EH (cell line): Measurements from ENCODE around the gene KIFC3.
"Not testable (repeated sequence)": the region's sequence is repeated elsewhere in the genome, so short reads cannot be mapped to it uniquely, and the experiment has no call there.

Source experiments
- DNase-seq: peaks from one replicate; pipeline ENCODE4 v3.0.0-alpha.2; 2015; ENCODE audit warnings: low read depth

KIFC3 gene

DNA sequence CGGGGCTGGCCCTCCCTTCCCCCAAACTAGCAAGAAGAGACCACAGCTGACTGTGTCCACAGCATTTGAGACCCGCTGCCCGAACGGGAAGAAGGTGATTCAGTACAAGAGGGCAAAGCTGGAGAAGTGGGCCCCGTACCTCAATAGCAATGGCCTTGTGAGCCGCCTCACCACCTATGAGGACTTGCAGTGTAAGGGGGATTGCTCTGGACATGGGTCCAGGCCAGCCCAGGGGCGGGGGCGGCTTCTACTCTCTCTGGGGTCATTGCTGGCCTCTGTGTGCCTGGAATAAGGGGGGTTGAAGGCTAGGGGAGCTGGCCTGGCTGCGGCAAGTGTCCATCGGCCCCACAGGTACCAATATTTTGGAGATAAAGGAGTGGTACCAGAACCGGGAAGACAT lies 79.6 kb downstream of the KIFC3 start:
- DNase-seq = no peak

DNA sequence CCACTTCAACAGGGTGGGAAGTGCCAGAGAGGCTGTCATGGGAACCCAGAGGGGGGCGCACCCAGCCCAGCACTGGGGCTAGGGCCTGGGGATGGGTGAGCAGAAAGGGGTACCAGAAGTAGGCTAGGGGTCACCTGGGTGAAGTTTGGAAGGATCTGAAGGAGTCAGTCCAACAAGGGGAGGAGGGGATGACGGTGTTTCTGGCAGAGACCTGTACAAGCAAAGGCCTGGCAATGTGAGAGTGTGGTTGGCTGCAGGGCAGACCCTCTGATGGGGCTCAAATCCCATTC lies 80.1 kb downstream of the KIFC3 start:
- DNase-seq = no peak

DNA sequence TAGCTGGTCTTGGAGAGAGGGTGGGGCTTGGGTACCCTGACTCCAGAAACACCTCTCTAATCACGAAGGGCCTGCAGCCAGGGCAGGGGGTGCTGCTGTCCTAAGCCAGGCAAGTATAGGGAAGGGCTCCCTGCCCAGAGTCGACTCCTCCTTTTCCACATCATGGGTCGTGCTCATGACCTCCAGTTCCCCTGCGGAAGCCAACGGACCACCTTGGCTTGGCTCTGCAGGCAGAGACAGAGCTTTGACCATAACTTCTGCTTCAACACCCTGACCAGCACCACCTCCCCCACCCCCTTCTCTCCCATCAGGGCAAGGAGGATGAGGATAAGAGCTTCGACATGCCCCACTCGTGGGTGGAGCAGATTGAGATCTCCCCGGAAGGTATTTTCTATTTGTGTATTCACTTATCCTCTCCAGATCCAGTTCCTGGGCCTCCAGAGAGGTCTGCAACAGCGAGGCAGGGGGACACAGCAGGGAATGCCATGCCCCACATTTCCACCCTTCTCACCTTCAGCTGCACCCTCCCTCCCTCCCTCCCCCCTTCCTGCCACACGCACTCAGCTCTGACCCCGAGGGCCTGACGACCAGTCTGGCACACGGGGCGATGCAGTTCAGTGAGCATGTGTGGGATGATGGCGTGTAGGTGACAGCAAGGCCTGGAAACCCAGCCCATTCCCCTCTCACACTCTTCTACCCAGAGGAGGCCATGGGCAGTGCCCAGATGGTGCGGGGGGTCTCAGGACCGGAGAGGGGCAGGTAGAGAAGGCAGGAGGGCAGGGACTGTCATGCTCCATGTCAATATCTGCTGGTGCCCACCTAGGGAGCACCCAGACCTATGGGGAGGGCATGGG lies 80.7 kb downstream of the KIFC3 start:
- DNase-seq = no peak

DNA sequence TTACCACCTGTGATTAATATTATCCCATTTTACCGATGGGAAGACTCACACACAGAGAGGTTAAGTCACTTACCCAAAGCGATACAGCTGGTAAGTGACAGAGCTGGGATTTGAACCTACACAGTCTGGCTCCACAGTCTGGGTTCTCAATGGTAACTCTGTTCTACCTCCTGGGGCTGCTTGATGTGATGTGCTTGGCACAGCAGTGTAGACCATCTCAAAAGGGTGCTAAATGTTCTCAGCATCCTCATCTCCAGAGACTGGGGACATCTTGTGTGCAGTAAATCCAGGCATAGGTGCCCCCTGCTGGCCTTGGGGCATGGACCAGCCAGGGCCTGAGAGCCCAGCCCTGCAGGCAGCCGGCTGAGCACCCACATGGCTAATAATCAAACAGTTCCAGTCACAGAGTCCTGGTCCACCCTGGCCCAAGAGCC lies 82.1 kb downstream of the KIFC3 start:
- DNase-seq = peak; percentile 63

DNA sequence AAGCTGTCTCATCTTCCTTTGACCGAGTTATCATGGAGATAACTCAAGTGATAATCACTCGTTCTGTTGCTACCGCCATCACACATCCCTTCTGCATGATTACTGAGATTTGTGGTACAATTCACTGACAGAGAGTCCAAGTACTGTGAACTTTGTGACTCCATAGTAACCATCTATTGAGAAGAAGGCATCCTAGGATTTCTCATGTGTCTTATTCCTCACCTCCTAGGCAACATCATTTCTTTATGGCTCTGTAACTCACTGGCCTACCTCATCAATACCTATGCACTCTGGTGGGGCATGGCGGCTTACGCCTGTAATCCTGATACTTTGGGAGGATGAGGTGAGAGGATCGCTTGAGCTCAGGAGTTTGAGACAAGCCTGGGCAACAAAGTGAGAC lies 88.2 kb downstream of the KIFC3 start:
- DNase-seq = no peak

DNA sequence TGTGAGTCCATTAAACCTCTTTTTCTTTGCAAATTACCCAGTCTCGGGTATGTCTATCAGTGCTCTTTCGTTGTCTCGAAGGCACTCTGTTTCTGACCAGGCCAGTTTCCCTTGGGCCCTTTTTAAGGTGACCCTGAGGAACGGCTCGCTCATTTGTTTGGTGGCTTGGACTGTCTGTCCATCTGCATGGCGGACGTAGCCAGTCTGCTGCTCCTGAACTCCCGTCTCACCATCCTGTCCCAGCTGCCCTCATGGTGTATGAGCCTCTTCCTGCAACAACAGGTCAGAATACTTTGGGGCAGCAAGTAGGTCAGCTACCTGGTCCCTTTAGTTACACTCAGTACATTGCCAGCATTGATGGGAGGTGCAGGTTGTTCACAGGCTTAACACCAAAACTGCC lies 88.7 kb downstream of the KIFC3 start:
- no peak for DNase-seq

DNA sequence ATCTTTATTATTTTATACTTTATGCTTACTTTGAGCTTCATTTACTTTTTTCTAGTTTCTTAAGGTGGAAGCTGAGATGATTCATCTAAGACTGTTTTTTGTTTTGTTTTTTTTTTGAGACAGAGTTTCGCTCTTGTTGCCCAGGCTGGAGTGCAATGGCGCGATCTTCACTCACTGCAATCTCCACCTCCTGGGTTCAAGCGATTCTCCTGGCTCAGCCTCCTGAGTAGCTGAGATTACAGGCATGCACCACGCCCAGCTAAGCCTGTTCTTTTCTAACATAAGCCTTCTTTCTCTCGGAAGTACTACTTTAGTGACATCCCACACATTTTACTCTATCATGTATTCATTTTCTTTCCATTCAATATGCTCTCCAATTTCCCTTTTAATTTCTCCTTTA lies 89.7 kb downstream of the KIFC3 start:
- DNase-seq = not testable (repeated sequence)

DNA sequence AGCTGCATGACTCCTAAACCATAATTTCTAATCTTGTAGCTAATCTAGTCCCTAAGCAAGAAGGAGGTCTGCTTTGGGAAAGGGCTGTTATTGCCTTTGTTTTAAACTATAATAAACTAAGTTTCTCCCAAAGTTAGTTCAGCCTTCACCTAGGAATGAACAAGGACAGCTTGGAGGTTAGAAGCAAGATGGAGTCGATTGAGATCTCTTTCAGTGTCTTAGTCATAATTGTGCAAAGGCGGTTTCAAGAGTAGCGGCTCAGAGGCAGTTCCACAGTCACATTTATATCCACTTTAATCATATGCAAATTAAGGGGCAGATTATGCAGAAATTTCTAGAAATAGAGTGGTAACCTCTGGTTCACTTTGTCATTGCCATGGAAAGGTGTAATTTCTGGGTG lies 90.3 kb downstream of the KIFC3 start:
- DNase-seq = no peak

DNA sequence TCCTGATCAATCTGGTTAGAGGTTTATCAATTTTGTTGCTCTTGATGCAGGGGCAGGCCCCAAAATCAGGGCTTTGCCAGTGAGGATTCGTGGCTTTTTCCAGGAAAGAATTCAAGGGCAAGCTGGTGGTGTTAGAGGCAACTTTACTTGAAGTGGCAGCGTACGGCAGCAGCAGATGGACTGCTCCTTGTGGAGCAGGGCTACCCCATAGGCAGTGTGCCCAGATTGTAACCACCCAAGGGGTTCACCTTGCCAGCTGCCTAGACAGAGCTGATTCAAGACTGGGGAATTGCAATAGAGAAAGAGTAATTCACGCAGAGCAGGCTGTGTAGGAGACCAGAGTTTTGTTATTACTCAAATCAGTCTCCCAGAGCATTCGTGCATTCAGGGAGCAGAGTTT lies 90.9 kb downstream of the KIFC3 start:
- DNase-seq = no peak

DNA sequence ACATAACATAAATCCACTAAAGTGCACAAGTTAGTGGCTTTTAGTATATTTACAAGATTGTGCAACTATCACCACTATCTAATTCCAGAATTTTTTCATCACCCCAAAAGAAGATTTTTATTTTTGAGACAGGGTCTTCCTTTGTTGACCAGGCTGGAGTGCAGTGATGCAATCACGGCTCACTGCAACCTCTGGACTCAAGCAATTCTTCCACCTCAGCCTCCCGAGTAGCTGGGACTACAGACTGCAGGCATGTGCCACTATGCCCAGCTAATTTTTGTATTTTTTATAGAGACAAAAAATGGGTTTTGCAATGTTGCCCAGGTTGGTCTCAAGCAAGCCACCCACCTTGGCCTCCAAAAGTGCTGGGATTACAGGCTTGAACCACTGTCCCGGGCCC lies 92.6 kb downstream of the KIFC3 start:
- no peak for DNase-seq
